Mononuclear cell (primary cell): ENCODE results near the gene NID1. TPM values are rescaled to one million over a fixed set of nuclear protein-coding genes. Genes with fewer than 3 reads are reported as not detected.
"Not testable (repeated sequence)": the region's sequence is repeated elsewhere in the genome, so short reads cannot be mapped to it uniquely, and the experiment has no call there.

Experiments used
- H3K27me3 ChIP-seq: 2 replicates; pipeline ENCODE4 v1.6.0; 2011; ENCODE audit warnings: low read length, control low read depth; ENCODE audit not compliant: insufficient read depth
- H3K4me1 ChIP-seq: 2 replicates; pipeline ENCODE4 v1.5.1; 2011; ENCODE audit warnings: mild to moderate bottlenecking, low read length, control low read depth; ENCODE audit not compliant: insufficient read depth
- H3K4me3 ChIP-seq: 2 replicates; pipeline ENCODE4 v1.5.1; 2011; ENCODE audit warnings: mild to moderate bottlenecking, low read length, moderate library complexity
- H3K9me3 ChIP-seq: 2 replicates; pipeline ENCODE4 v1.5.1; 2011; ENCODE audit warnings: low read depth, mild to moderate bottlenecking, control low read depth, low read length
- total RNA-seq: library from RNA; depleted of rRNA; stranded (reverse); fragments of >200 nt; gene quantifications from one replicate; pipeline ENCODE4 v1.2.3, GENCODE V29; 2012

Gene NID1
- total RNA-seq, 1 donor, result 6.1 TPM

GRCh38 chr1:236101233-236102200 is 36.6 kb upstream of the NID1 start:
- Histone ChIP-seq H3K4me1 (peaks cover 6% of the 10 kb centered on the region), H3K27me3 (no peaks in the 10 kb centered on the region), H3K9me3 (peaks cover under 1% of the 10 kb centered on the region), H3K4me3 (no peak overlapping the region)

DNA sequence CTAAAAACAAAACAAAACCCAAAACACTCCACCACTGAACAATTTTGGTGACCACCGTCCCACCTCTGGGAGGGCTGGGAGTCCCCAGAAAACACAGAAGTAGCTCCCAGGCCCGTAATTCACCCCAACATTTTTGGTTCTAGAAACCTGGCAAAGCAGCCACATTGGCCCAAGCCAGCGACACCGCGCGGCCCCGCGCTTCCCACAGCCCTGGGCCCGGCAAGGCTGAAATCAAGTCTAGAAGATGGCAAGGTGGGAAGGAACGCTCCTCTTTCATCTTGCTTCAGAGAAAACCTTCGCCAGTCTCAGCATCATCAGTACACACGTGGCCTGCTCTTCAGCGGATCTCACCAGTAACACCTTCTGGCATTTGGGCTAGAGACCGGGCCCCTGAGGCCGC is 35.9 kb upstream of the NID1 start:
- Histone ChIP-seq H3K4me1 (peaks cover 6% of the 10 kb centered on the region), H3K9me3 (peaks cover 6% of the 10 kb centered on the region), H3K27me3 (no peaks in the 10 kb centered on the region), H3K4me3 (no peak overlapping the region)

- Histone ChIP-seq H3K4me3 (no peak overlapping the region), H3K9me3 (peaks cover 6% of the 10 kb centered on the region), H3K4me1 (peaks cover 6% of the 10 kb centered on the region), H3K27me3 (no peaks in the 10 kb centered on the region)
Measured at GRCh38 chr1:236099355-236099974, 34.6 kb upstream of the NID1 start.

DNA sequence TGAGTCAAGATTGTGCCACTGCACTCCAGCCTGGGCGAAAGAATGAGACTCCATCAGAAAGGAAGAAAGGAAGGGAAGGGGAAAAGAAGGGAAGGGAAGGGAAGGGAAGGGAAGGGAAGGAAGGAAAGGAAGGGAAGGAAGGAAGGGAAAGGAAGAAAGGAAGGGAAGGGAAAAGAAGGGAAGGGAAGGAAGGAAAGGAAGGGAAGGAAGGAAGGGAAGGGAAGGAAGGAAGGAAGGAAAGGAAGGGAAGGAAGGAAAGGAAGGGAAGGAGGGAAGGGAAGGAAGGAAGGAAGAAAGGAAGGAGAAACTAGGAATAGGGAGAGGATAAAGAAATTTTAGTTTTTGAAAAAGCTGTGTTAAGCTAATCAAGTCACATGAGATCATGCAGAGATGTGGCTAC is 33.4 kb upstream of the NID1 start:
- H3K4me3 ChIP-seq, result no peak overlapping the region
- H3K4me1 ChIP-seq, result peaks cover 6% of the 10 kb centered on the region
- no peaks in the 10 kb centered on the region for H3K27me3 ChIP-seq
- H3K9me3 ChIP-seq, result peaks cover 6% of the 10 kb centered on the region

GRCh38 chr1:236096660-236097482 is 32.0 kb upstream of the NID1 start:
- H3K4me1 ChIP-seq, H3K9me3 ChIP-seq: not testable (repeated sequence)

DNA sequence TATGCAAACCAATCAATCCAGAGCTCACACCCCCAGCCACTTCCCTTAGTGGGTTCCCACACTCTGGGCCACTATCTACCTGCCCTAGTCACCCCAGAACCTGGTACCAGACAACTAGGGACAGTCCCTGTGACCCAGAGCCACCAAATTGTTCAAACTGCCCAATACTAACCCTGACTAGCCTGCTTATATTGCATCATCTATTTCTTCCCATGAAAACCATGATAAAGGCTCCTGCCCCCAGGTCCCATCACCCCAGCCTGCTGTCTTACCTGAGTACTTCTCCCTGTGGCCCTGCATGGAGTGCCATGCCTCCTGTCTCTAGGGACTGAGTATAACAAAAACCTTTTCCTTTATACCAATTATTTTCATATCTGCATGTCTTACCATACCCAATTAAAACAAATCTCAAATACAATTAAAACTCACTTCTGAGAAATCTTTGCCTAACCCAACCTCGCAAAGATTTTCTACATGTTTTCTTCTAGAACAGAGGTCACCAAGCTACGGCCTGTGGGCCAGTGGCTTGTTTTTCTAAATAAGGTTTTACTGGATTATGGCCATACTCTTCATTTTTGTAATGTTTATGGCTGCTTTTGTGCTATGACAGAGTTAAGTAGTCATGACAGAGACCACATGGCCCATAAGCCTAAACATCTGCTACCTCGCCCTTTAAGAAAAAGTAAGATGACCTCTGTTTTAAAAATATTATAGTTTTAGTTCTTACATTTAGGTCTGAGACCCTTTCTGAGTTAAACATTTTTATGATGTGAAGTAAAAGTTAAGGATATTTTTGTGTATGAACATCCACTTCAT is 31.0 kb upstream of the NID1 start:
- Histone ChIP-seq H3K4me1 (peaks cover 6% of the 10 kb centered on the region), H3K4me3 (no peak overlapping the region), H3K27me3 (no peaks in the 10 kb centered on the region), H3K9me3 (peaks cover 6% of the 10 kb centered on the region)

More at GRCh38 chr1:236096660-236097482, 32.0 kb upstream of the NID1 start:
- not testable (repeated sequence) for H3K27me3 ChIP-seq, H3K4me3 ChIP-seq

DNA sequence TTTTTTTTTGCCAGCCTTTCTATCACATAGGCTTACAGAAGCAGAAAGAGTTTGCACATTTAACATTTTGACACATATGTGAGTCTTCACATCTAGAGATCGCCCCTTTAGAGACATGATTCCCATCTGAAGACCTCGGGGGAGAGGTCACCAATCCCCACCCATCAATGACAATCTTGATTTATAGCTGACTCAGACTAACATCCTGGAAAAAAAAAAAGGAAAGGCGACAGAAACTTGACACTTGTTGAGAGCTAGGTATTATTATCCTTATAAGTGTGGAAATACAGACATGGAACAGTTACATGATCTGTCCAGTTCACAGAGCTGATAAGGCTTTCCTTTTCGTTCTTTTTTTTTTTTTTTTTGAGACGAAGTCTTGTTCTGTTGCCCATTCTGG is 28.0 kb upstream of the NID1 start:
- Histone ChIP-seq H3K4me1 (peaks cover 6% of the 10 kb centered on the region), H3K4me3 (no peak overlapping the region), H3K9me3 (peaks cover 6% of the 10 kb centered on the region), H3K27me3 (no peaks in the 10 kb centered on the region)

DNA sequence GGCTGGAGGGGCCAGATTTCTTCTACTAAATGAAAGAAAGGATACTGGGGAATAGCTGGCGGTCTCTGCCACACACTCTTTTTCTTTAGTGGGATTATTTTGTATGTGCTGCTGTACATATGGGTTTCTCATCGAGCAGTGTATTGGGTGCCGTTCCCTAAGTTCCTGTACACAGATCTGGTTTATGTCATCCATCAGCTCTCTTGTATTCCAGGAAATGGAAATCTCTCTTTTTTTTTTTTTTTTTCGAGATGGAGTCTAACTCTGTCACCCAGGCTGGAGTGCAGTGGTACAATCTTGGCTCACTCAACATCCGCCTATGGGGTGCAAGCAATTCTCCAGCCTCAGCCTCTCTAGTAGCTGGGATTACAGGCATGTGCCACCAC is 27.0 kb upstream of the NID1 start:
- no peak overlapping the region for H3K4me3 ChIP-seq
- H3K27me3 ChIP-seq, result no peaks in the 10 kb centered on the region
- H3K4me1 ChIP-seq, result no peaks in the 10 kb centered on the region
- H3K9me3 ChIP-seq, result peaks cover 6% of the 10 kb centered on the region

- Histone ChIP-seq H3K27me3 (no peaks in the 10 kb centered on the region), H3K4me1 (no peaks in the 10 kb centered on the region), H3K4me3 (no peak overlapping the region), H3K9me3 (no peaks in the 10 kb centered on the region)
Measured at GRCh38 chr1:236090741-236091147, 25.9 kb upstream of the NID1 start.

DNA sequence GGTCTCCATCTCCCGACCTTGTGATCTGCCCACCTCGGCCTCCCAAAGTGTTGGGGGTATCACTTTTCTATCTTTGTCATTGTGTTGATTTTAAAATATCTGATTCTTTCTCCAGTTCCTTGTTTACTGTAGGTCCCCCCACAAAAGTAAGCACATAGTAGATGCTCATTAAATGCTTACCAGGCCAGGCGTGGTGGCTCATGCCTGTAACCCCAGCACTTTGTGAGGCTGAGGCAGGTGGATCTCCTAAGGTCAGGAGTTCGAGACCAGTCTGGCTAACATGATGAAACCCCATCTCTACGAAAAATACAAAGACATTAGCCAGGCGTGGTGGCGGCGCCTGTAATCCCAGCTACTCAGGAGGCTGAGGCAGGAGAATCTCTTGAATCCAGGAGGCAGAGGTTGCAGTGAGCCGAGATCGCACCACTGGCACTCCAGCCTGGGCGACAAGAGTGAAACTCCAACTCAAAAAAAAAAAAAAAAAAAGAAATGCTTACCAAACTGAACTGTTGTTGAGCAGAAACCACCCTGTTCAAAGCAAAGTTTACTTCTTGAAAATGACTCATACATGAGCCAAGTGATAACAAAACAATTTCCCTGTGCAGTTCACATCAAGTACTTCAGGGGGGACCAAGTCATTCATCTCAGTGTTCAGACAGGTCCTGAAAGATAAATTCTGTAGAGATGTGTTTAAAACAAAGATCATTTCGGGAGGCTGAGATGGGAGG is 24.3 kb upstream of the NID1 start:
- H3K4me3 ChIP-seq, result no peak overlapping the region
- no peaks in the 10 kb centered on the region for H3K9me3 ChIP-seq

GRCh38 chr1:236086537-236086936 is 21.6 kb upstream of the NID1 start:
- H3K9me3 ChIP-seq, result no peaks in the 10 kb centered on the region
- H3K4me1 ChIP-seq, result no peaks in the 10 kb centered on the region
- no peak overlapping the region for H3K4me3 ChIP-seq
- H3K27me3 ChIP-seq, result no peaks in the 10 kb centered on the region

More for the DNA sequence above, 24.3 kb upstream of the NID1 start:
- Histone ChIP-seq H3K4me1 (no peaks in the 10 kb centered on the region), H3K27me3 (no peaks in the 10 kb centered on the region)

DNA sequence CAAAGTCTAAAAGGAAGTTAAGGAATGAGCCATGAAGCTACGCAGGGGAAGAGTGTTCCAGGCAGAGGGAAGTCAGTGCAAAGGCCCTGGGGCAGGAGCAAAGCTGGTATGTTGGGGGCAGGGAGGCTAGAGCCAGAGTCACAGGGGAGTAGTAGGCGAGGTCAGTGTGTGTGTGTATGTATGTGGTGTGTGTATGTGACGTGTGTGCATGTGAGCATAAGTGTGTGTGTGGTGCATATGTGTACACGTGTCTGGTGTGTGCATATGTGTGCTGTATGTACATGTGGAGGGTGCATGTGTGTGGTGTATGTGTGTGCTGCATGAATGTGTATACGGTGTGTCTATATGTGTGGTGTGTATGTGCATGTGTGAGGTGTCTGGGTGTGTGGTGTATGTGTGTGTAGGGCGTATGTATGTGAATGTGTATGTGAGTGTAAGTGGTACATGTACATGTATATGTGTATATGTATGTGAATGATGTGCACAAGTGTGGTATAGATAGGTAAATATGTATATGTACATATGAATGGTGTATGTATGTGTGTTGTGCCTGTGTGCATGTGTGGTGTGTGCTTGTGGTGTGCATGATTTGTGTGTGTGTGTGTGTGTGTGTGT is 20.8 kb upstream of the NID1 start:
- no peaks in the 10 kb centered on the region for H3K4me1 ChIP-seq
- H3K9me3 ChIP-seq, result no peaks in the 10 kb centered on the region
- H3K4me3 ChIP-seq, result no peak overlapping the region

GRCh38 chr1:236084386-236084730 is 19.5 kb upstream of the NID1 start:
- Histone ChIP-seq H3K4me1 (no peaks in the 10 kb centered on the region), H3K9me3 (no peaks in the 10 kb centered on the region), H3K4me3 (no peak overlapping the region), H3K27me3 (no peaks in the 10 kb centered on the region)

More for the DNA sequence above, 20.8 kb upstream of the NID1 start:
- H3K27me3 ChIP-seq, result no peaks in the 10 kb centered on the region
